Esophagus mucosa (tissue), 1 donor: Measurements from ENCODE around the gene OPN1MW3. TPM values are rescaled to one million over a fixed set of nuclear protein-coding genes. Genes with fewer than 3 reads are reported as not detected.
"Not testable (repeated sequence)": the region's sequence is repeated elsewhere in the genome, so short reads cannot be mapped to it uniquely, and the experiment has no call there.

Experiments
- ATAC-seq: fragments of 200-7000 bp; cut with Tn5 transposase; one replicate; pipeline ENCODE4 v1.9.1; 2020
- total RNA-seq: library from RNA; stranded (reverse); gene quantifications from one replicate; pipeline ENCODE4 v1.2.4, GENCODE V29; 2023
- donor health status: DM: yes; HTN: yes; CAD: no.

Gene OPN1MW3
- not detected for total RNA-seq

DNA sequence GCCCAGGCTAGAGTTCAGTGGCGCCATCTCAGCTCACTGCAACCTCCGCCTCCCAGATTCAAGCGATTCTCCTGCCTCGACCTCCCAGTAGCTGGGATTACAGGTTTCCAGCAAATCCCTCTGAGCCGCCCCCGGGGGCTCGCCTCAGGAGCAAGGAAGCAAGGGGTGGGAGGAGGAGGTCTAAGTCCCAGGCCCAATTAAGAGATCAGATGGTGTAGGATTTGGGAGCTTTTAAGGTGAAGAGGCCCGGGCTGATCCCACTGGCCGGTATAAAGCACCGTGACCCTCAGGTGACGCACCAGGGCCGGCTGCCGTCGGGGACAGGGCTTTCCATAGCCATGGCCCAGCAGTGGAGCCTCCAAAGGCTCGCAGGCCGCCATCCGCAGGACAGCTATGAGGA, at the start of gene OPN1MW3:
OPN1MW3 (plus strand) TSS at position 301 of the 400 bp plus-strand sequence; CDS start at position 339, 38 bp downstream.
- ATAC-seq: not testable (repeated sequence)

DNA sequence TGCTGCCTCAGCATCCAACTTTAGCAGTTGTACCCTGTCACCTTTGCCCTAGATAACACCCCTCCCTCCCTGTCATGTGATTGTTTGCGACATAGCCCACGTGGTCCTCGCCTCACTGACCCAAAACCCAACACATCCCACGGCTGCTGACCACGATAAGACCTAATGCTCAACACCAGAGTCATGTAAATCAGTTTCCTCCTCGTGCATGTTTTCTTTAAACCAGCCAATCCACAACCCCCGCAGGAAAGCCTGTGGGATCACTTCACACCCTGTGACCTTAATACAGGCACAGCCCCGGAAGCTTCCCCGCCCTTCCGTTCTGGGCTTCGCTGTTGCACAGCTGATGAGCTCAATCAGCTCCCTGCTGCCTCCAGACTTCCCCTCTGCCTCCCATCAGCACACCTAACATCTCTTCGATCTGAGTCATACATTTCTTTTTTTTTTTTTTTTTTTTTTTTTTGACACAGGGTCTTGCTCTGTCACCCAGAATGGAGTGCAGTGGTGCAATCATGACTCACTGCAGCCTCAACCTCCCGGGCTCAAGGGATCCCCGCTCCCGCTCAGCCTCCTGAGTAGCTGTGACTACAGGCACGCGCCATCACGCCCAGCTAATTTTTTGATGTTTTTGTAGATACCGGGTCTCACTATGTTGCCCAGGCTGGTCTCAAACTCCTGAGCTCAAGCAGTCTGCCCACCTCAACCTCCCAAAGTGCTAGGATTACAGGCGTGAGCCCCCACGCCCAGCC, 47.5 kb upstream of the OPN1MW3 start:
- peak; percentile 87 for ATAC-seq

DNA sequence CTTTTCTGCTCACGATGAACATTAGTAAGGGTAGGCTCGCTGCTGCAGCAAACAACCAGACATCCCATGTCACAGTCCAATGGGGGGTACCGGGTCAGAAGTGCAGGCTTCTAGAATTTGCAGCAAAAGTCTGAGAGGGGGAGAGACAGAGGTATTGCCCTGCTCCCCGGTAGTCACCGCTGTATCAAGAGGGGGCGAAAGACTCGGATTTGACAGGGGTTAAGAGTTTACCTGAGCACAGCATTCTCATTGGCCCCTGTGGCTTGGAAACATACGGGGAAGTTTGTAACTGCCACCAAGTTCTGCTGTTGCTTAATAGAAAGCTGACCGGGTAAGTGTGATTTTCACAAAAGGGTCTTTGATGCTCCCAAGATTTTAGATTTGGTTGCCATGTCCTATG, 46.3 kb upstream of the OPN1MW3 start:
- not testable (repeated sequence) for ATAC-seq

- ATAC-seq: not testable (repeated sequence)
Observed at GRCh38 chrX:154211499-154211898, 45.9 kb upstream of the OPN1MW3 start.

DNA sequence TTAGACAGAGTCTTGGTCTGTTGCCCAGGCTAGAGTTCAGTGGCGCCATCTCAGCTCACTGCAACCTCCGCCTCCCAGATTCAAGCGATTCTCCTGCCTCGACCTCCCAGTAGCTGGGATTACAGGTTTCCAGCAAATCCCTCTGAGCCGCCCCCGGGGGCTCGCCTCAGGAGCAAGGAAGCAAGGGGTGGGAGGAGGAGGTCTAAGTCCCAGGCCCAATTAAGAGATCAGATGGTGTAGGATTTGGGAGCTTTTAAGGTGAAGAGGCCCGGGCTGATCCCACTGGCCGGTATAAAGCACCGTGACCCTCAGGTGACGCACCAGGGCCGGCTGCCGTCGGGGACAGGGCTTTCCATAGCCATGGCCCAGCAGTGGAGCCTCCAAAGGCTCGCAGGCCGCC, 37.9 kb upstream of the OPN1MW3 start, which contains the start of gene OPN1MW2:
OPN1MW2 (plus strand) TSS at position 301 of the 400 bp plus-strand sequence; CDS start at position 361, 60 bp downstream.
- ATAC-seq: not testable (repeated sequence)

GRCh38 chrX:154225292-154225691, 32.1 kb upstream of the OPN1MW3 start:
- ATAC-seq: not testable (repeated sequence)

DNA sequence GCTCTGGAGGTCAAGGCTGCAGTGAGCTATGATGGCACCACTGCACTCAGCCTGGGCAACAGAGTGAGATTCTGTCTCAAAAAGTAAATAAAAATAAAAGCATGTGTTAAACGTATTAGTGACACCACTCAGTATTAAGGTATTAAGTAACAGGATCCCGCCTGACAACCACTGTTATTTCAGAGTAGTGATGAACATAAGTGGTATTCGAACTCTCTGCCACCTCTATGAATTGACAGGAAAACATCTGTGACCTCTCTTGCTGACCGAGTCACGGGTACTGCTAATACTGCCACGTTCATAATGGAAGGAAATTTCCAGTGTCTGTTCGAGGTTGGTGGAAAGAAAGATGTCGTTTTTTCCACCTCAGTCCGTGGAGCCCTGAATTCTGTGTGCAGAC, 30.7 kb upstream of the OPN1MW3 start:
- not testable (repeated sequence) for ATAC-seq

DNA sequence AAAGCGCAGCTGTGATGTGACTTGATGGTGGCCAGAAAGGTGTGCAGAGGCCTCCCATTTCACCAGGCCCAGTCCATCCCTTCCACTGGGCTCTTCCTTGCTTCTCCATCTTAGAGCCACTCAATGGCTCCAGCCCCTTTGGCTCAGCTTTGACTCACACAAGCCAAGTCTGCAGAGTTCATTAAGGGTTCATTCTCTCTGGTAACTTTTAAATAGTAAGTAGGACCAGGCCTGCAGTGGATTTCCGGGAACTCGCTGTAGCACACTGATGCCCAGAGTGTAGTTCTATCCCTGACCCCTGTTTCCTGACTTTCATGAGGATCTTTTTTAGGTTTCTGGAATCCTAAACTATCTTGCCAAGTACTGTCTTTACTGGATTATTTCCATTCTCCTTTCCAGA, 25.9 kb upstream of the OPN1MW3 start:
- ATAC-seq: not testable (repeated sequence)

DNA sequence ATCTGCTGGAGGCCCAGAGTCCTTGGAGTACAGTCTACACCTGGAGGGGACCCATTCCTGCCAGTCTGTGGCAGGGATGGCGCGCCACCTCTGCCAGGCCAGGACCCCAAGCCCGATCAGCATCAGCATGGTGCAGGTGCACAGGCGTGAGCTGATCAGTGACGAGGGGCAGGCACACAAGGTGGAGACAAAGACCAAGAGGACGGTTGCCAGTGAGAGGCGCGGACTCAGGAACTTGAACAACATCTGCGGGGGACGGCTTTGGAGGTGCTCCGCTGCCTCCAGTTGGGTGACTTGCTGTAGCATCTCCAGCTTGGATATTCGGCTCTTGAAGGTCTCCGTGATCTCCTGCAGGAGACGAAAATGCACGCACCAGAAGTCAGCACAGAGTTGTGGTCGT, 23.8 kb upstream of the OPN1MW3 start:
- not testable (repeated sequence) for ATAC-seq

GRCh38 chrX:154238939-154239559, 18.3 kb upstream of the OPN1MW3 start:
- ATAC-seq: not testable (repeated sequence)

DNA sequence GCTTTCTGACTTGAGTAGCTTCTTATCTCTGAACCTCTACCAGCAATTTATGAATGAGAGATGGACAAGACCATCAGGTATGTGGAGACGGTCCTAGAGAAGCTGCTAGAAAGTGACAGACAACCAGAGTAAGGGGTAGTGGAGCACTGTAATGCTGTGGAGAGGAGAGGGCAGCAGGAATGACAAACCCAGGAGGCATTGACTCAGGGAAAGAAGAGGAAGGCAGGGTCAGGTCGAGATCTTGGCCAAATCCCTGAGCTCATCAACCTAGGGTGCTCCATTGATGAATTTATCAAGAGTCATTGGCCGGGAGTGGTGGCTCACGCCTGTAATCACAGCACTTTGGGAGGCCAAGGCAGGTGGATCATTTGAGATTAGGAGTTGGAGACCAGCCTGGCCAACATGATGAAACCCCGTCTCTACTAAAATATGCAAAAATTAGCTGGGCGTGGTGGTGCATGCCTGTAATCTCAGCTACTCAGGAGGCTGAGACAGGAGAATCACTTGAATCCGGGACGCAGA, 17.3 kb upstream of the OPN1MW3 start:
- ATAC-seq: peak; percentile 35

DNA sequence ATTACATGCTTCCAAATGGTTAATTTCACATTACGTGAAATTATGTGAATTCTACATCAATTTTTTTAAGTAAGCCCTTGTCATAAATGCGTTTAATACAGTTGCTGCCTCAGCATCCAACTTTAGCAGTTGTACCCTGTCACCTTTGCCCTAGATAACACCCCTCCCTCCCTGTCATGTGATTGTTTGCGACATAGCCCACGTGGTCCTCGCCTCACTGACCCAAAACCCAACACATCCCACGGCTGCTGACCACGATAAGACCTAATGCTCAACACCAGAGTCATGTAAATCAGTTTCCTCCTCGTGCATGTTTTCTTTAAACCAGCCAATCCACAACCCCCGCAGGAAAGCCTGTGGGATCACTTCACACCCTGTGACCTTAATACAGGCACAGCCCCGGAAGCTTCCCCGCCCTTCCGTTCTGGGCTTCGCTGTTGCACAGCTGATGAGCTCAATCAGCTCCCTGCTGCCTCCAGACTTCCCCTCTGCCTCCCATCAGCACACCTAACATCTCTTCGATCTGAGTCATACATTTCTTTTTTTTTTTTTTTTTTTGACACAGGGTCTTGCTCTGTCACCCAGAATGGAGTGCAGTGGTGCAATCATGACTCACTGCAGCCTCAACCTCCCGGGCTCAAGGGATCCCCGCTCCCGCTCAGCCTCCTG, 9.9 kb upstream of the OPN1MW3 start:
- ATAC-seq: peak; percentile 95

DNA sequence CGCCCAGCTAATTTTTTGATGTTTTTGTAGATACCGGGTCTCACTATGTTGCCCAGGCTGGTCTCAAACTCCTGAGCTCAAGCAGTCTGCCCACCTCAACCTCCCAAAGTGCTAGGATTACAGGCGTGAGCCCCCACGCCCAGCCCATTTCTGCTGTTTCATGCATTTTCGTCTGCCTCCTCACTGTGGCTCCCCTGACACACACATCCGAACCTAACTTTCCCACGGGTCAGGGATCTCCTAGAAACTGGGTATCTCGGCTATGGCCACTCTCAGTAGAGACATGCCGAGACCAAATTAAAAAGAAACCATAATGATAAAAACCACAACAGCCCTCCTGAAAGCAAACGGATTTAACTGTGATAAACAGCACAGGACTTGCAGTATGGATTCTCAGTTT, 9.3 kb upstream of the OPN1MW3 start:
- ATAC-seq: not testable (repeated sequence)

GRCh38 chrX:154258711-154259110, 1.3 kb downstream of the OPN1MW3 start:
- not testable (repeated sequence) for ATAC-seq

GRCh38 chrX:154263072-154263471, 5.7 kb downstream of the OPN1MW3 start:
- ATAC-seq: not testable (repeated sequence)

GRCh38 chrX:154269245-154269644, 11.9 kb downstream of the OPN1MW3 start:
- not testable (repeated sequence) for ATAC-seq

DNA sequence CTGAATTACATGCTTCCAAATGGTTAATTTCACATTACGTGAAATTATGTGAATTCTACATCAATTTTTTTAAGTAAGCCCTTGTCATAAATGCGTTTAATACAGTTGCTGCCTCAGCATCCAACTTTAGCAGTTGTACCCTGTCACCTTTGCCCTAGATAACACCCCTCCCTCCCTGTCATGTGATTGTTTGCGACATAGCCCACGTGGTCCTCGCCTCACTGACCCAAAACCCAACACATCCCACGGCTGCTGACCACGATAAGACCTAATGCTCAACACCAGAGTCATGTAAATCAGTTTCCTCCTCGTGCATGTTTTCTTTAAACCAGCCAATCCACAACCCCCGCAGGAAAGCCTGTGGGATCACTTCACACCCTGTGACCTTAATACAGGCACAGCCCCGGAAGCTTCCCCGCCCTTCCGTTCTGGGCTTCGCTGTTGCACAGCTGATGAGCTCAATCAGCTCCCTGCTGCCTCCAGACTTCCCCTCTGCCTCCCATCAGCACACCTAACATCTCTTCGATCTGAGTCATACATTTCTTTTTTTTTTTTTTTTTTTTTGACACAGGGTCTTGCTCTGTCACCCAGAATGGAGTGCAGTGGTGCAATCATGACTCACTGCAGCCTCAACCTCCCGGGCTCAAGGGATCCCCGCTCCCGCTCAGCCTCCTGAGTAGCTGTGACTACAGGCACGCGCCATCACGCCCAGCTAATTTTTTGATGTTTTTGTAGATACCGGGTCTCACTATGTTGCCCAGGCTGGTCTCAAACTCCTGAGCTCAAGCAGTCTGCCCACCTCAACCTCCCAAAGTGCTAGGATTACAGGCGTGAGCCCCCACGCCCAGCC, 27.3 kb downstream of the OPN1MW3 start:
- peak; percentile 96 for ATAC-seq

DNA sequence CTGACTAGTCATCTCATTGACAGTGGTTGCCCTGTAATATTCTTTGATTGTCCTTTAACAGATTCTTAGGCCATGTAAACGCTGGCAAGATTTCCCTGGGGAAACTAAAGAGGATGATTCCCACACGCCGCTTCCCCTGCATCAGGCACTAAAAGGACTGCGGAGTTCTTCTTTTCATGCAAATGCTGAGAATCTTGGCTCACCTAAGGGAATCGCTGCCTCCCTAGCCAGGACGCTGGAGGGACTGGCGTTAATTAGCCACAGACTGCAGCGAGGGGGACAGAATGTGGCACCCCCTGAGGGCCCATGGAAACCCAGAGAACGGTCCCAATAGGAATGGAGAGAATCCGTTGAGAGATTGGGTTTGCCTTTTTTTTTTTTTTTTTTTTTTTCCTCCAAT, 29.0 kb downstream of the OPN1MW3 start:
- not testable (repeated sequence) for ATAC-seq

GRCh38 chrX:154294791-154295574, 37.6 kb downstream of the OPN1MW3 start, which contains the start of gene TEX28:
TEX28 (minus strand) TSS chrX:154295124; CDS start chrX:154292117, 3,007 bp downstream.
- no peak for ATAC-seq

GRCh38 chrX:154295664-154296310, 38.4 kb downstream of the OPN1MW3 start, which contains the start of gene TKTL1:
TKTL1 (plus strand) TSS chrX:154295795; CDS start chrX:154295860, 65 bp downstream.
- no peak for ATAC-seq
